ENCODE measurements around the gene KIF26A.

The KIF26A gene

DNA sequence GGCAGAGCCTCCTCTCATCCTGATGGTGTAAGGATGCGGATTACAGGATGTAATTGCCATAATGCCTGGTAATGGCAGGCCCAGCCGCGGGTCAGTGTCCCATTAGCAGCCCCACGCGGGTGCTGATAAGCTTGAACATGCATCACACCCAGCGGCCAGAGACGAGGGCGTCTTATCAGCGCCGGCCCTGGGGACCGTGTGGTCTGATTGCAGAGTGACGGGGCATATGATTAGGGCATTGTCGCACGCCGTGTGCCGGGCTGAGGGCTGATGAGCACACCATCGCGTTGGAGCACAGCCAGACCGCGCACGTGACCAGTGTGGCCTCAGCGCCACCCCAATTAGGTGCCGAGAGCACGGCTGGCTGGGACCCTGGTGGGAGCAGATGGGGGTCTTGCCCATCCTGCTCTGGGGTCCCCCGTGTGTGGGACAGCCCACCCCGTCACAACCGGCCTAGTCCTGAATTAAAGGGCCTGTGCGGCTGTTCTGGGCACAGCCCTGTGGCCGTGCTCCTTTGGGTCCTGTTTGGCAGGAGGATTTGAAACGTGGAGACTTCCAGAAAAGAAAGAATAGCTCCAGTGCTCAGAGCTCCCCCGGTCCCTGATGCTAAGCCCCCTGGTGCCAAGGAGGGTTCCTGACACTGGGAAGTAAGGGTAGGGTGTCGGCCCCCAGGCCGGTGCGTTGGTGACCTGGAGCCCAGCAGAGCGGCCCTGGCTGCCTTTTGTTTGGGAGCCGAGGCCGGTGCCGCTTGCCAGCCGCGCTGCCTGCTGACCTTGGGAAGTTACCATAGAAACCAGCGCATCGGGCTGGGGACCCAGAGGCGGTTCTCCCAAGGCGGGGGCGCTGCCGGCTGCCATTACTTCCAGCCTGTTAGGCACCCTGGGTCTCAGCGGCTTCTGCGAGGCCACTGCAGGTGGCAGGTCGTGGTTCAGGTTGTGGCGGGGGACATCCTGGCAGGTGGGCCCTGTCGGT is 20.7 kb downstream of the KIF26A start:
- no peak for DNase-seq

- no peak for DNase-seq
Observed at GRCh38 chr14:104159990-104160389, 21.6 kb downstream of the KIF26A start.

GRCh38 chr14:104161602-104162367 is 23.4 kb downstream of the KIF26A start:
- DNase-seq: no peak

GRCh38 chr14:104162495-104162894 is 24.1 kb downstream of the KIF26A start:
- DNase-seq: no peak

DNA sequence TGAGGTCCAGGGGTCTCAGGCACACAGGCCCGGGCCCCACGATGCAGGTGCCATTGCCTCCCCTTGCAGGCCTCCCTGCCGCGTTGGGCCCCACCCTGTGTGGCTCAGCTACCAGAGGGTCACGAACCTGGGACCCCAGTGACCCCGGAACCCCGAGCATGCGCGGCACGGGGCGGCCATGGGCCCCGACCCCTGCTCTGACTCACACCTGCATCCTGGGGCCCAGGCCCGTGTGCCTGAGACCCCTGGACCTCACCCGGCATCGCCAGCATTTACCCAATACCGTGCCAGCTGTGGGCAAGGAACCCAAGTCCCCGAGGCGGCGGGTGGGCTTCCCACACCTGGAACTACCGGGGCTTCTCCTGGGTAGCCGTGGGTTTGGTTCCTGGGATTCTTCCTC is 25.2 kb downstream of the KIF26A start:
- no peak for DNase-seq

- DNase-seq: no peak
Observed at GRCh38 chr14:104164041-104164440, 25.7 kb downstream of the KIF26A start.

- no peak for DNase-seq
Observed at GRCh38 chr14:104164512-104164911, 26.1 kb downstream of the KIF26A start.

GRCh38 chr14:104166698-104167097 is 28.3 kb downstream of the KIF26A start:
- no peak for DNase-seq

GRCh38 chr14:104168603-104169002 is 30.2 kb downstream of the KIF26A start:
- no peak for DNase-seq

DNA sequence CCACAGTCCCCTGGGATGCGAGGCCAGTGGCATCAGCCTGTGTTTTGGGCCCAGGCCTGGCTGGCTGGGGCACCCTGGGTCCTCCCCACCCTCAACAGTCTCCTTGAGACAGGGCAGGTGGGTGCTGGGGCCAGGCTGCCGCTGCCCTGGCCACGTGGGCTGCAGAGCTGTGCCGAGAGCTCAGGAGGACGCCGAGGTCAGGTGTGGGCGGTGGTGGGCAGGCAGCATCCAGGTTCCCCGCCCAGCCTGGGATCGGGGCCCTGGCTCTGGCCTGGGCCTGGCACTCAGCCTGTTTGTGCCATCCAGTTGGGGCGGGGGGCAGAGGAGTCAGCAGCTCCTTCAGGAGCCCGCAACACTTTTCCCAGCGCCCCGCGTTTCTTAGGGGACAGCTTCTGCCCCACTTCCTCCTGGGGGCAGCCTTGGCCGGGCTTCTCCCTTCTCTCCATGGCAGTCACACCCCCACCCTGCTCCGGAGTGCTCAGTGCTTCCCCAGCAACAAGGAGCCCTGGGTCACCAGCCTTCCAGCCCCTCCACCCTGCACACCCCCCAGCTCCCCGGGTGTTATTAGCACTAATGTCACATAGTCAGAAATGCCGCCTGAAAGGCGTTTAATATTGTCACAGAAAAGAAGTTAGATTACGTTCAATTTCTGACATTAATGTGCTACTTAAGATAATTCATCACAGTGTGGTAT is 30.8 kb downstream of the KIF26A start:
- no peak for DNase-seq

DNA sequence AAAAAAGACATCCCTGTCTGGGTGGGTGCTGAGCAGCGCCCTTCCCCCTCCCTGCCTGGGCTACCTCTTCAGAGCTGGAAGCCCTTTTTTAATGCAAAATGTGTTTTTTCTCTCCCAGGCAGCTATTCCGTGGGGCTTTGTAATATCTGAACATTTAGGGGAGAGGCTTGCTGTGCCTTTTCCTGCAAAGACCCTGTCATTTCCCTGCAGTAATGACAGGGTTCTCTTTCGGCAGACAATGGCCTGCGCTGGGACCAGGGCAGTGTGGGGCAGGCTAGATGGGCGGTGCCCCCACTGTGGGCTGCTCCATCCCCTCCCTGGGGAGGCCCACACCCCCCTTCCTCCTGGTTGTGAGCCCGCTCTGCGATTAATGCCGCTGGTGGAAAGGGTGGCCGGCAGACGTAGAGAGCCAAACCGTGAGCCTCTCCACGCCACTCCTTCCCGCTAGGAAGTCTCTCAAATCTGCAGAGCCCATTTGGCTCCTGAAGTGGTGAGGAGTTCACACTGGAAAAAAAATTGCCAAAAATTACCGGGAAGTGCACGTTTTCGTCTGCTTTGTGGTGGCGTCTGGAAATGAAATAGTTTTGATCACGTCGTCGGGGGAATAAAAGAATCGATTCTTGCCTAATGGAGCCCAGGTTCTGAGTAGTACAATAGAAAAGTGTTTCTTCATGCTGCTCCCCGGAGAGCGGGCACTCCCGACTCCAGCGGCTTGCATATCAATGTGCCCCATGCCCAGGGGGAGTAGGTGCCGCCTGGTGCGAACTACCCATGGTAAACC is 31.5 kb downstream of the KIF26A start:
- DNase-seq: no peak

- no peak for DNase-seq
Observed at GRCh38 chr14:104171029-104171697, 32.8 kb downstream of the KIF26A start.

- no peak for DNase-seq
Observed at GRCh38 chr14:104171895-104172294, 33.5 kb downstream of the KIF26A start.

DNA sequence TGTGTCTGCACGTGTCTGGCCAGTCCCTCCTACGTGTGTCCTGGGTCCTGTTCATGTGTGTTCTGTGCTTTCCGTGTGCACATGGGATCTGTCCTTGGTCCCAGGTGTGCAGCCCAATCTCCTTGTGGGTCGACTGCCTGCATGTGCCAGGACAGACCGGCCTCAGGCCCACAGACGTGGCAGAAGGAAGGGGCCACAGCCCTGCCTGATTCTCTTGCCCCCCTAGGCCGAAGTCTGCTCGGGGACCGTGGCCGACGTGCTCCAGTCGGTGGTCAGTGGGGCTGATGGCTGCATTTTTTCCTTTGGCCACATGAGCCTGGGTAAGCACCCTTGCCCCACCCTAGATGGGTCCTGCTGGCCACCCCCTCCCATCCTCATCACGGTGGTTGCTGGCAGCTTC is 34.0 kb downstream of the KIF26A start:
- DNase-seq: no peak

GRCh38 chr14:104172880-104173279 is 34.5 kb downstream of the KIF26A start:
- DNase-seq: no peak

DNA sequence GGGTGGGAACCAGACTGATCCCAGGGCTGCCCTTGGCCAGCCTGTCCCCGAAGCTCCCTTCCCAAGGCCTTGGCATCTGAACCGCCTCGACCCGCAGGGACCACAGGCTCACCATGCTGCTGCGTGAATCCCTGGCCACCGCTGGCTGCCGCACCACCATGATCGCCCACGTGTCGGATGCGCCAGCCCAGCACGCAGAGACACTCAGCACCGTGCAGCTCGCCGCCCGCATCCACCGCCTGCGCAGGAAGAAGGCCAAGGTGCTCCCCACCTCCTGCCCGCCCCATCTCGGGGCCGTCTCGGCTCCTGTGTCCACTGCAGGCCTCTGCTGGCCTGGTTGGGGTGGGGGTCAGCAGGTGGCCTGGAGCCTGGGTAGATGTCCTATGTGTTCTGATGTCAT is 35.7 kb downstream of the KIF26A start:
- no peak for DNase-seq

DNA sequence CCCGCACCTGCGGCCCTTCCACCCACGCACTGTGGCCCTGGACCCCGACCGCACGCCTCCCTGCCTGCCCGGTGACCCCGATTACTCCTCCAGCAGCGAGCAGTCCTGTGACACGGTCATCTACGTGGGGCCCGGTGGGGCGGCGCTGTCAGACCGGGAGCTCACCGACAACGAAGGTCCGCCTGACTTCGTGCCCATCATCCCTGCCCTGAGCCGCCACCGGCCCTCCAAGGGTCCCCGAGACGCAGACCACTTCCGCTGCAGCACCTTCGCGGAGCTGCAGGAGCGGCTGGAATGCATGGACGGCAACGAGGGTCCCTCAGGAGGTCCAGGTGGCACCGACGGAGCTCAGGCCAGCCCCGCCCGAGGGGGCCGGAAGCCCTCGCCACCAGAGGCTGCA is 36.7 kb downstream of the KIF26A start:
- no peak for DNase-seq

GRCh38 chr14:104175811-104176210 is 37.4 kb downstream of the KIF26A start:
- DNase-seq: no peak

DNA sequence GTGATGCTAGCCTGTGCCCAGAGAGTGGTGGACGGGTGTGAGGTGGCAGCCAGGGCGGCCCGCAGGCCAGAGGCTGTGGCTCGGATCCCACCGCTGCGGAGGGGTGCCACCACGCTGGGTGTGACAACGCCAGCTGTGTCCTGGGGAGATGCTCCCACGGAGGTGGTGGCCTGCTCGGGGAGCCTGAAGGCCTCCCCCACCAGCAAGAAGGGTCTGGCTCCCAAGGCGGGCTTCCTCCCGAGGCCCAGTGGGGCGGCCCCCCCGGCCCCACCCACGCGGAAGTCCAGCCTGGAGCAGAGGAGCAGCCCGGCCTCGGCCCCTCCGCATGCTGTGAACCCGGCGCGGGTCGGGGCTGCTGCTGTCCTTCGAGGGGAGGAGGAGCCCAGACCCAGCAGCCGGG is 38.2 kb downstream of the KIF26A start:
- DNase-seq: no peak

GRCh38 chr14:104177411-104177810 is 39.0 kb downstream of the KIF26A start:
- DNase-seq: no peak

GRCh38 chr14:104178279-104178678 is 39.9 kb downstream of the KIF26A start:
- DNase-seq: no peak

GRCh38 chr14:104179126-104179525 is 40.7 kb downstream of the KIF26A start:
- no peak for DNase-seq

Data from fibroblast of skin of abdomen (primary cell).